H1 (cell line): ENCODE measurements around the gene FCHSD1. TPM values are rescaled to one million over a fixed set of nuclear protein-coding genes. Genes with fewer than 3 reads are reported as not detected.

Source experiments
- CTCF ChIA-PET: fragments of 300-600 bp; sonication (Branson Sonifier 250); formaldehyde crosslinking; loops from one replicate; lab custom pipeline; 2021; ENCODE audit not compliant: partially characterized antibody; lab: Charles Lee
- POLR2A ChIA-PET: fragments of 300-600 bp; sonication (Branson Sonifier 250); formaldehyde crosslinking; loops from one replicate; lab custom pipeline; 2021; ENCODE audit warnings: inconsistent platforms; ENCODE audit not compliant: partially characterized antibody; lab: Charles Lee
- DNase-seq, 2 experiments: peaks; one replicate each; pipeline versions ENCODE4 v3.0.0 to v3.0.0-alpha.2; 2010 to 2022; ENCODE audit warnings: low spot score in 2 of 2, low read depth in 1 of 2, mixed read lengths in 1 of 2
- FAIRE-seq: peaks from 2 replicates; lab custom pipeline; 2011; peaks lifted over from hg19 to GRCh38; lab: Jason Lieb, UNC
- H2AFZ ChIP-seq: 2 replicates; pipeline ENCODE4 v1.8.1; 2012; ENCODE audit warnings: low read length, inconsistent platforms
- H2AK5ac ChIP-seq: 2 replicates; pipeline ENCODE4 v1.6.1; 2013; ENCODE audit warnings: low read depth, low read length
- H2BK120ac ChIP-seq: replicated peaks from 2 replicates; pipeline ENCODE3; 2013; ENCODE audit warnings: low read depth, low read length, inconsistent platforms
- H2BK12ac ChIP-seq: 2 replicates; pipeline ENCODE4 v1.6.1; 2013; ENCODE audit warnings: low read depth, low read length
- H2BK15ac ChIP-seq: 2 replicates; pipeline ENCODE4 v1.6.1; 2013; ENCODE audit warnings: low read length
- H2BK20ac ChIP-seq: 2 replicates; pipeline ENCODE4 v1.6.1; 2013; ENCODE audit warnings: low read length
- H2BK5ac ChIP-seq: 2 replicates; pipeline ENCODE4 v1.6.1; 2013; ENCODE audit warnings: low read depth, low read length
- H3K14ac ChIP-seq: 2 replicates; pipeline ENCODE4 v1.6.1; 2013; ENCODE audit warnings: inconsistent platforms; ENCODE audit not compliant: insufficient read length
- H3K18ac ChIP-seq: 2 replicates; pipeline ENCODE4 v1.6.1; 2013; ENCODE audit warnings: low read length; ENCODE audit errors: extremely low read depth
- H3K23ac ChIP-seq: 2 replicates; pipeline ENCODE4 v1.6.1; 2013; ENCODE audit warnings: inconsistent platforms; ENCODE audit not compliant: insufficient read length
- H3K23me2 ChIP-seq: 2 replicates; pipeline ENCODE4 v1.6.1; 2013; ENCODE audit warnings: low read depth, low read length
- H3K27ac ChIP-seq: 2 replicates; pipeline ENCODE4 v1.6.1; 2011; ENCODE audit warnings: low read depth, low read length, inconsistent platforms
- H3K27me3 ChIP-seq, 4 experiments: replicated peaks in 1 of 4; 1 replicate in 1 of 4; 2 replicates in 3 of 4; pipeline versions ENCODE4 v1.6.1 to v1.8.1; 2011 to 2013; ENCODE audit warnings: low read length in 3 of 4, mild to moderate bottlenecking in 3 of 4, inconsistent platforms in 2 of 4, mixed read lengths in 2 of 4, moderate library complexity in 1 of 4; ENCODE audit not compliant: control insufficient read depth in 3 of 4, insufficient read depth in 3 of 4; ENCODE audit errors: extremely low read depth in 1 of 4
- H3K36me3 ChIP-seq, 4 experiments: 2 replicates each; pipeline versions ENCODE4 v1.6.1 to v1.8.1; 2011 to 2013; ENCODE audit warnings: mild to moderate bottlenecking in 4 of 4, low read length in 3 of 4, moderate library complexity in 2 of 4, control low read depth in 1 of 4, inconsistent platforms in 1 of 4; ENCODE audit not compliant: insufficient read depth in 4 of 4, control insufficient read depth in 2 of 4
- H3K4ac ChIP-seq: replicated peaks from 2 replicates; pipeline ENCODE3; 2013; ENCODE audit warnings: low read length, low read depth, mixed read lengths, inconsistent platforms; ENCODE audit not compliant: insufficient read length
- H3K4me1 ChIP-seq, 4 experiments: replicated peaks in 1 of 4; 1 replicate in 1 of 4; 2 replicates in 3 of 4; pipeline versions ENCODE4 v1.6.1 to v1.8.1; 2011 to 2013; ENCODE audit warnings: low read length in 3 of 4, inconsistent platforms in 2 of 4, mixed read lengths in 1 of 4; ENCODE audit not compliant: insufficient read depth in 4 of 4, control insufficient read depth in 3 of 4
- H3K4me2 ChIP-seq, 2 experiments: 2 replicates each; pipeline versions ENCODE4 v1.6.1 to v1.8.1; 2011 to 2013; ENCODE audit warnings: low read depth in 2 of 2, low read length in 2 of 2, control low read depth in 1 of 2, inconsistent platforms in 1 of 2, mild to moderate bottlenecking in 1 of 2; ENCODE audit not compliant: insufficient read depth in 1 of 2
- H3K4me3 ChIP-seq, 4 experiments: fragments of 200-600, 300-600 bp in 1 of 4; sonication (generic), shearing (Covaris generic), sonication (Bioruptor Twin) in 1 of 4; 2 replicates each; pipeline versions ENCODE4 v1.5.1 to v1.8.1; 2011 to 2016; ENCODE audit warnings: low read length in 4 of 4, low read depth in 3 of 4, control low read depth in 2 of 4, inconsistent platforms in 2 of 4, mild to moderate bottlenecking in 2 of 4, mixed read lengths in 1 of 4, moderate library complexity in 1 of 4; ENCODE audit not compliant: insufficient read depth in 2 of 4; ENCODE audit errors: extremely low read depth in 1 of 4
- H3K56ac ChIP-seq: replicated peaks from 2 replicates; pipeline ENCODE3; 2013; ENCODE audit warnings: low read depth, mild to moderate bottlenecking, mixed read lengths, low read length, inconsistent platforms; ENCODE audit not compliant: insufficient read length
- H3K79me1 ChIP-seq: 2 replicates; pipeline ENCODE4 v1.6.1; 2013; ENCODE audit warnings: low read depth, low read length, control low read depth
- H3K79me2 ChIP-seq, 2 experiments: 2 replicates each; pipeline versions ENCODE4 v1.6.1 to v1.8.1; 2012 to 2013; ENCODE audit warnings: low read length in 2 of 2, mild to moderate bottlenecking in 2 of 2, inconsistent platforms in 1 of 2; ENCODE audit not compliant: insufficient read depth in 2 of 2, control insufficient read depth in 1 of 2
- H3K9ac ChIP-seq, 4 experiments: replicated peaks in 1 of 4; 1 replicate in 1 of 4; 2 replicates in 3 of 4; pipeline versions ENCODE4 v1.6.1 to v1.8.1; 2011 to 2013; ENCODE audit warnings: low read depth in 3 of 4, low read length in 3 of 4, control low read depth in 2 of 4, mild to moderate bottlenecking in 2 of 4, moderate library complexity in 2 of 4, inconsistent platforms in 1 of 4; ENCODE audit errors: extremely low read depth in 1 of 4
- H3K9me3 ChIP-seq, 2 experiments: 2 replicates each; pipeline versions ENCODE4 v1.6.1 to v1.8.1; 2012 to 2013; ENCODE audit warnings: mild to moderate bottlenecking in 2 of 2, moderate library complexity in 2 of 2, control low read depth in 1 of 2, inconsistent platforms in 1 of 2, low read depth in 1 of 2, low read length in 1 of 2, mixed read lengths in 1 of 2; ENCODE audit not compliant: insufficient read depth in 2 of 2
- H4K20me1 ChIP-seq, 2 experiments: replicated peaks in 1 of 2; 2 replicates each; pipeline versions ENCODE3 to v1.8.1; 2011 to 2013; ENCODE audit warnings: inconsistent platforms in 2 of 2, low read length in 2 of 2, mild to moderate bottlenecking in 1 of 2; ENCODE audit not compliant: insufficient read depth in 2 of 2, control insufficient read depth in 1 of 2
- H4K5ac ChIP-seq: 2 replicates; pipeline ENCODE4 v1.6.1; 2013; ENCODE audit warnings: low read length, low read depth, mixed read lengths, inconsistent platforms; ENCODE audit not compliant: insufficient read length
- H4K8ac ChIP-seq: 2 replicates; pipeline ENCODE4 v1.8.0; 2013; ENCODE audit warnings: mild to moderate bottlenecking, moderate library complexity, low read length, inconsistent platforms; ENCODE audit not compliant: insufficient read depth; ENCODE audit errors: extremely low read depth
- H4K91ac ChIP-seq: replicated peaks from 2 replicates; pipeline ENCODE3; 2013; ENCODE audit warnings: low read length, mixed read lengths, inconsistent platforms; ENCODE audit not compliant: insufficient read length
- BRCA1 ChIP-seq: IDR thresholded peaks from 2 replicates; pipeline ENCODE4 v1.6.1; 2012; ENCODE audit warnings: low read depth, low read length, improper control_type of control experiment
- CBX5 ChIP-seq: fragments of 300-800, 300-1000 bp; sonication (generic); IDR thresholded peaks from 2 replicates; pipeline ENCODE4 v1.7.1; 2016; ENCODE audit warnings: antibody characterized with exemption, low read length, low read depth
- CHD1 ChIP-seq: IDR thresholded peaks from 2 replicates; pipeline ENCODE4 v1.6.1; 2012; ENCODE audit warnings: low read depth, low read length, improper control_type of control experiment
- EGR1 ChIP-seq: IDR thresholded peaks from 2 replicates; pipeline ENCODE4 v1.6.1; 2011; ENCODE audit warnings: low read depth, low read length, borderline replicate concordance
- HDAC6 ChIP-seq: IDR thresholded peaks from one replicate; pipeline ENCODE4 v1.7.1; 2012; ENCODE audit warnings: low read depth, mild to moderate bottlenecking, inconsistent platforms, low read length, moderate library complexity
- JUND ChIP-seq: IDR thresholded peaks from 2 replicates; pipeline ENCODE4 v1.6.1; 2011; ENCODE audit warnings: mild to moderate bottlenecking, improper control_type of control experiment, low read length
- KDM5A ChIP-seq: fragments of 200-600 bp; IDR thresholded peaks from 2 replicates; pipeline ENCODE4 v1.7.1; 2012; ENCODE audit warnings: mild to moderate bottlenecking, low read length, inconsistent platforms, mixed read lengths
- POLR2A ChIP-seq, 2 experiments: IDR thresholded peaks; 1 replicate in 1 of 2; 2 replicates in 1 of 2; pipeline ENCODE4 v1.6.1; 2011; ENCODE audit warnings: low read depth in 2 of 2, low read length in 2 of 2, mild to moderate bottlenecking in 2 of 2; ENCODE audit errors: control extremely low read depth in 1 of 2
- RBBP5 ChIP-seq: IDR thresholded peaks from 2 replicates; pipeline ENCODE4 v1.7.1; 2012; ENCODE audit warnings: low read depth, mild to moderate bottlenecking, inconsistent platforms, low read length, moderate library complexity, borderline replicate concordance
- RNF2 ChIP-seq: fragments of 200-900, 300-1000 bp; sonication (generic); IDR thresholded peaks from 2 replicates; pipeline ENCODE4 v1.7.1; 2016; ENCODE audit warnings: borderline replicate concordance, low read depth, mild to moderate bottlenecking, antibody characterized with exemption, low read length; ENCODE audit not compliant: poor library complexity, severe bottlenecking; ENCODE audit errors: missing control alignments
- SIN3A ChIP-seq, 2 experiments: IDR thresholded peaks in 1 of 2; conservative IDR thresholded peaks in 1 of 2; 2 replicates each; pipeline ENCODE4 v1.6.1; 2011 to 2012; ENCODE audit warnings: low read length in 2 of 2, improper control_type of control experiment in 1 of 2, low read depth in 1 of 2, mild to moderate bottlenecking in 1 of 2
- SIRT6 ChIP-seq: IDR thresholded peaks from one replicate; pipeline ENCODE4 v1.7.1; 2012; ENCODE audit warnings: low read length, inconsistent platforms
- SP1 ChIP-seq: IDR thresholded peaks from 2 replicates; pipeline ENCODE4 v1.6.1; 2011; ENCODE audit warnings: low read depth, low read length
- SRF ChIP-seq: IDR thresholded peaks from 2 replicates; pipeline ENCODE4 v1.6.1; 2011; ENCODE audit warnings: mild to moderate bottlenecking, low read depth, low read length, moderate library complexity
- TAF1 ChIP-seq: IDR thresholded peaks from 2 replicates; pipeline ENCODE4 v1.6.1; 2011; ENCODE audit warnings: mild to moderate bottlenecking, low read depth, low read length
- WGBS, 2 experiments: shearing (Covaris generic) in 1 of 2; methylation state at CpG; one replicate each; pipeline versions ENCODE4 v1.1.6 to v1.1.7; 2013 to 2015; ENCODE audit warnings: low lambda C conversion rate in 2 of 2, mixed read lengths in 2 of 2, inconsistent platforms in 1 of 2, low coverage in 1 of 2, missing lambda C conversion rate in 1 of 2; ENCODE audit not compliant: insufficient replicate concordance in 2 of 2, insufficient coverage in 1 of 2, insufficient read length in 1 of 2; ENCODE audit errors: extremely low coverage in 1 of 2, missing lambda C conversion rate in 1 of 2; 5-methylcytosine and 5-hydroxymethylcytosine counted together
- polyA plus RNA-seq, 7 experiments: library from polyadenylated mRNA; depleted of rRNA in 3 of 7; stranded (reverse) in 5 of 7; unstranded in 2 of 7; fragments of >200 nt in 5 of 7; fragments of 200-250 nt in 2 of 7; gene quantifications; 1 replicate in 5 of 7; 2 replicates in 1 of 7; 4 replicates in 1 of 7; pipeline versions ENCODE4 v1.2.1 to v1.2.3, GENCODE V29; 2011 to 2013; ENCODE audit warnings: missing spikeins in 2 of 7, mixed read lengths in 2 of 7
- total RNA-seq: library from RNA; stranded (reverse); fragmentation: NEBNext Ultra II Directional; extraction: Animal tissue kit (Norgen Biotek cat#: 25700); gene quantifications from 2 replicates; pipeline ENCODE4 v1.2.1, GENCODE V29; 2021

FCHSD1 gene
- total and polyA plus RNA-seq, 2 of the 8 experiments (the other 6 are each of a cell fraction or from before 2014, with no cell fraction given): 22.0 to 30.1 TPM

DNA sequence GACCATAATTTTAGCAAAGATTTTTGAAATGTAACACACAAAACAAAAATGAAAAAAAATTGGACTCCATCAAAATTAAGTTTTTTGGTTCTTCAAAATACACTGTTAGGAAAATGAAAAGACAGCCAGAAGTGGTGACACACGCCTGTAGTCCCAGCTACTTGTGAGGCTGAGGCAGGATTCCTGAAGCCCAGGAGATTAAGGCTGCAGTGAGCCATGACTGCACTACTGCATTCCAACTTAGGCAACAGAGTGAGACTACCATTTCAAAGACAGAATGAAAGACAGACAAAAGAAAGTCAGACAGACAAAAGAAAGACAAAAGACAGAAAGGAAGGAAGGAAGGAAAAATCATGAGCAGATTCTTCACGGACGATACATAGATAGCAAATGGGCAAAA, 39.9 kb downstream of the FCHSD1 start:
- no peak overlapping the region for H2BK15ac ChIP-seq
- 92% methylated on average over 3 of the region's 3 CpGs; no CpG with 5 or more reads in 1 of the 2 experiments for WGBS, 2 experiments
- no peak overlapping the region for H4K8ac ChIP-seq
- peaks cover 0 to 3% of the 10 kb centered on the region in 2 experiments for H4K20me1 ChIP-seq
- H3K27ac ChIP-seq: no peak overlapping the region
- H2AK5ac ChIP-seq: no peak overlapping the region
- no peaks in the 10 kb centered on the region for H3K9me3 ChIP-seq
- H3K4me1 ChIP-seq: no peaks in the 10 kb centered on the region; a peak in 3 of 7 replicates
- no peak overlapping the region for H3K18ac ChIP-seq
- H2AFZ ChIP-seq: no peak overlapping the region
- H3K23ac ChIP-seq: no peak overlapping the region
- no peak overlapping the region for H3K56ac ChIP-seq
- no peak overlapping the region for H2BK120ac ChIP-seq
- H3K27me3 ChIP-seq: no peaks in the 10 kb centered on the region
- no peak overlapping the region for H2BK12ac ChIP-seq
- no peak overlapping the region for H3K4ac ChIP-seq
- no peak overlapping the region for H2BK20ac ChIP-seq
- no peak overlapping the region for H2BK5ac ChIP-seq
- POLR2A ChIA-PET: interaction anchor here (2.0 kb wide), 1 partner anchor 17 kb away, joined by 7 read pairs; no protein-coding TSS in a partner anchor
- no peak overlapping the region for H4K91ac ChIP-seq
- no peak overlapping the region for H3K4me2 ChIP-seq
- no peaks in the 10 kb centered on the region for H3K36me3 ChIP-seq
- no peak overlapping the region for H3K9ac ChIP-seq
- no peak overlapping the region for H3K4me3 ChIP-seq
- CTCF ChIA-PET: interaction anchor here (8.8 kb wide), 1 partner anchor 19 kb away, joined by 74 read pairs; no protein-coding TSS in a partner anchor
- H3K79me1 ChIP-seq: no peaks in the 10 kb centered on the region; the same call in 1 of the 2 replicates
- DNase-seq (no peak), FAIRE-seq (no peak)
- H3K23me2 ChIP-seq: no peaks in the 10 kb centered on the region
- H3K14ac ChIP-seq: no peak overlapping the region
- no peak overlapping the region for H4K5ac ChIP-seq
- H3K79me2 ChIP-seq: peaks cover 10 to 91% of the 10 kb centered on the region in 2 experiments
- TF ChIP-seq CBX5 (no peak), RNF2 (no peak), SP1 (no peak), JUND (no peak), SRF (no peak), SIRT6 (no peak), EGR1 (no peak), SIN3A (conservative IDR thresholded peaks at IDR 0.05 in 1 of 2, IDR thresholded peaks at IDR 0.05 in 1 of 2; ENCODE audit: low read depth in 1 of 2, low read length in 2 of 2) (no peak), RBBP5 (no peak), POLR2A (IDR thresholded peaks at IDR 0.05; ENCODE audit: control extremely low read depth in 1 of 2, low read depth in 2 of 2, low read length in 2 of 2) (no peak), BRCA1 (no peak), CHD1 (no peak), TAF1 (no peak), KDM5A (no peak), HDAC6 (no peak)
